BJ (cell line): ENCODE data around the gene SMURF1. TPM values are rescaled to one million over a fixed set of nuclear protein-coding genes. Genes with fewer than 3 reads are reported as not detected.

ENCODE experiments used
- CTCF ChIA-PET: fragments of 350-600 bp; formaldehyde crosslinking; extraction: SDS; loops from one replicate; lab custom pipeline; 2021; ENCODE audit warnings: antibody characterized with exemption, inconsistent platforms; lab: Yijun Ruan, JAX
- POLR2A ChIA-PET: fragments of 300-600 bp; sonication (Branson Sonifier 250); formaldehyde crosslinking; extraction: SDS; loops from one replicate; lab custom pipeline; 2021; ENCODE audit warnings: antibody characterized with exemption; lab: Charles Lee
- DNase-seq: peaks from one replicate; pipeline ENCODE4 v3.0.0-alpha.2; 2011; ENCODE audit warnings: low read depth
- H3K27me3 ChIP-seq: 2 replicates; pipeline ENCODE4 v1.6.0; 2011; ENCODE audit warnings: low read length; ENCODE audit not compliant: control insufficient read depth, insufficient read depth
- H3K36me3 ChIP-seq: 2 replicates; pipeline ENCODE4 v1.5.1; 2011; ENCODE audit warnings: low read length; ENCODE audit not compliant: control insufficient read depth, insufficient read depth
- H3K4me3 ChIP-seq: 2 replicates; pipeline ENCODE4 v1.5.1; 2011; ENCODE audit warnings: low read depth, mild to moderate bottlenecking, control low read depth, low read length
- polyA plus RNA-seq: library from polyadenylated mRNA; depleted of rRNA; stranded (reverse); fragments of >200 nt; gene quantifications from 2 replicates; pipeline ENCODE4 v1.2.3, GENCODE V29; 2011
- TF ChIP-seq, protein P1 (sequence below): IDR thresholded peaks from 2 replicates; pipeline ENCODE4 v1.5.1; 2011; ENCODE audit warnings: low read depth, mild to moderate bottlenecking, control low read depth, inconsistent platforms, low read length, moderate library complexity; ENCODE audit not compliant: insufficient read depth

The SMURF1 gene
- polyA plus RNA-seq, 1 experiment, result 15.4 TPM

DNA sequence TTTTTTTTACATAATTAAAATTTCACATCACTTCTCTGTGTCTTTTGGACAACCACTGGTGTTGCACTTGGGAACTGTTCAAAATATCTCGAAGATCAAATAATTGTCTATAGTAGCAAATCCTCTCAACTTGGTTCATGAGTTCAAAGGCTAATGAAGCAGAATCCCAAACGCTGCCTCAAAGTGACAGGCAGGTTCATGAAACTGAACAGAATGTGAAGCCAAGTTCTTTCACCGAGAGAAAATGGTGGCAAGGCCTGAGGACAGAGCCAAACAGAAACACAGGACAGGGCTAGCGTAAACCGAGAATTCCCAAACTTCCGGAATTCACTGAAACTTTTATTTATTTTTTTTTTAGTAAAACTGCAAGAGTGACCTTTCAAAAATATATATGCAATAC lies 21.1 kb downstream of the SMURF1 start:
- Histone ChIP-seq H3K4me3 (no peak overlapping the region), H3K27me3 (no peaks in the 10 kb centered on the region), H3K36me3 (no peaks in the 10 kb centered on the region)
- TF ChIP-seq, protein P1, sequence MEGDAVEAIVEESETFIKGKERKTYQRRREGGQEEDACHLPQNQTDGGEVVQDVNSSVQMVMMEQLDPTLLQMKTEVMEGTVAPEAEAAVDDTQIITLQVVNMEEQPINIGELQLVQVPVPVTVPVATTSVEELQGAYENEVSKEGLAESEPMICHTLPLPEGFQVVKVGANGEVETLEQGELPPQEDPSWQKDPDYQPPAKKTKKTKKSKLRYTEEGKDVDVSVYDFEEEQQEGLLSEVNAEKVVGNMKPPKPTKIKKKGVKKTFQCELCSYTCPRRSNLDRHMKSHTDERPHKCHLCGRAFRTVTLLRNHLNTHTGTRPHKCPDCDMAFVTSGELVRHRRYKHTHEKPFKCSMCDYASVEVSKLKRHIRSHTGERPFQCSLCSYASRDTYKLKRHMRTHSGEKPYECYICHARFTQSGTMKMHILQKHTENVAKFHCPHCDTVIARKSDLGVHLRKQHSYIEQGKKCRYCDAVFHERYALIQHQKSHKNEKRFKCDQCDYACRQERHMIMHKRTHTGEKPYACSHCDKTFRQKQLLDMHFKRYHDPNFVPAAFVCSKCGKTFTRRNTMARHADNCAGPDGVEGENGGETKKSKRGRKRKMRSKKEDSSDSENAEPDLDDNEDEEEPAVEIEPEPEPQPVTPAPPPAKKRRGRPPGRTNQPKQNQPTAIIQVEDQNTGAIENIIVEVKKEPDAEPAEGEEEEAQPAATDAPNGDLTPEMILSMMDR, result no peak
- CTCF ChIA-PET, result interaction anchor here (1.6 to 1.8 kb wide), 2 partner anchors 11 to 40 kb away, joined by 5 to 7 read pairs; no protein-coding TSS in a partner anchor
- POLR2A ChIA-PET, result no interaction called here
- no peak for DNase-seq

DNA sequence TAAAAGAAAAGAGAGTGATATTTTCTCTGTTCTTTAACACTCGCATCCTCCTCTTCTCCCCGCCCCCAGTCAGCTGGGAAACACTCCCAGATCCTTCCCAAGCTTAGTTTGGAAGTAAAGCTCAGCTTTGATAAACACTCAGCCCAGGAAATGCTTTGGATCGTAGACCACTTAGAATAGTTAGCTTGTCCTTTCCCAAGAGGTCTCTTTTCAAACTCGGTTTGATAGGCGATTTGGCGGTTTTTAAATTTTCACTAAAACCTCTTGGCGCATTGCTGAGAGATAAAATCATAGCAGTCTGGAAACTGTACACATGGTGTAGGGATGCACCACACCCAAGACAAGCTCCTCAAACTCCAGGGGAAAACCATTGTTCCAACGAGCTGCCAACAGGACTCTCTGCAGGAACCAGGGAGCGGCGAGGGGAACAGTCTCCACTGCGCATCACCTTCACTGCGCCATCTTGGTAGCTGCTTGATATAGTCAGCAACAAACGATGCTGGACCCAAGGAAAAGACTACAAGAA lies 22.3 kb downstream of the SMURF1 start:
- no peak overlapping the region for H3K4me3 ChIP-seq
- CTCF ChIA-PET, result interaction anchor here (0.6 to 1.1 kb wide), 5 partner anchors 17 to 292 kb away, joined by 3 to 5 read pairs (median 3); no protein-coding TSS in a partner anchor
- no peak for DNase-seq

DNA sequence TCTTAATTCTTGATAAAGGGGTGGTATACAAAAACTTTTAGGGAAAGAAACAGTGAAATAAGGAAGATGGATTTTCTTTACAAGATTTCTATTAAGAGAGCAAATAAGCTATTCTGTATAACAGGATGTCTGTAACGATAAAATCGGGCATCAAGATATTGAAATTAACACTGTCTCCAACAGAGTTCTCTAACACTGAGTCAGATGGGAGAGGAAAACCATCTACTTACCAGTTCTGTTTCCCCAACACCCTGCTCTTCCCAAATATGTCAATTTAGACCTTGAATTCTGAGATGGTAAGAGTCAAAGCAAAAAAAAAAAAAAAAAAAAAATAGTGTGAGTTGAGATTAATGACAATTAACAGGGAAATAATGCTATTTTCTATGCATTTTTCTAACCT lies 23.0 kb downstream of the SMURF1 start:
- TF ChIP-seq, protein P1, result no peak
- no peaks in the 10 kb centered on the region for H3K27me3 ChIP-seq
- no peak overlapping the region for H3K4me3 ChIP-seq
- no peak for DNase-seq
- H3K36me3 ChIP-seq, result no peaks in the 10 kb centered on the region
- ChIA-PET CTCF (interaction anchor here (0.6 to 1.1 kb wide), 7 partner anchors 18 to 293 kb away, joined by 3 to 5 read pairs (median 3); no protein-coding TSS in a partner anchor), POLR2A (interaction anchor here (0.7 to 1.1 kb wide), 2 partner anchors 9 to 38 kb away, joined by 4 to 11 read pairs; no protein-coding TSS in a partner anchor)

More for the DNA sequence above, 22.3 kb downstream of the SMURF1 start:
- TF ChIP-seq, protein P1, result no peak
- no peaks in the 10 kb centered on the region for H3K36me3 ChIP-seq
- POLR2A ChIA-PET, result no interaction called here
- no peaks in the 10 kb centered on the region for H3K27me3 ChIP-seq

DNA sequence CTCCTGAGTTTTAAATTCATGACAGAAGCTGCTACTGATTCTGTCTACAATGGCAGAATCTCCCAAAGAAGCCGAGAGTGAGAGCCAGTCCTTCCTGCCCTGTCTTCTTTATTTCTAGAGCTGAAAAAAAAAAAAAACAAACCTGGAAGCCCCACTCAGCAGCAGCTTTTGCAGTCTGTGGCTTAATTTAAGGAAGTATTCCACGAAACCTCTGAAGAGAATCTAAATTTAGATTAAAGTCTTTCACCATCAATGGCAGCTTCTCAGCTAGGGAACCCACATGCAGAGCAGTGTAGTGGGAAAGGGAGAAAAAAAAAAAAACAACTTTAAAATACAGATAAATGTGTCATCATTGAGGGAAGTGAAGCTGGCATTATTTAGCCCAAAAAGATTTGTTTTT lies 23.4 kb downstream of the SMURF1 start:
- TF ChIP-seq, protein P1, result no peak
- Histone ChIP-seq H3K27me3 (no peaks in the 10 kb centered on the region), H3K36me3 (no peaks in the 10 kb centered on the region), H3K4me3 (no peak overlapping the region)
- CTCF ChIA-PET, result interaction anchor here (0.6 to 1.1 kb wide), 3 partner anchors 18 to 240 kb away, joined by 3 to 4 read pairs (median 3); no protein-coding TSS in a partner anchor
- DNase-seq, result no peak
- POLR2A ChIA-PET, result interaction anchor here (0.7 to 1.1 kb wide), 2 partner anchors 9 to 38 kb away, joined by 4 to 11 read pairs; no protein-coding TSS in a partner anchor

DNA sequence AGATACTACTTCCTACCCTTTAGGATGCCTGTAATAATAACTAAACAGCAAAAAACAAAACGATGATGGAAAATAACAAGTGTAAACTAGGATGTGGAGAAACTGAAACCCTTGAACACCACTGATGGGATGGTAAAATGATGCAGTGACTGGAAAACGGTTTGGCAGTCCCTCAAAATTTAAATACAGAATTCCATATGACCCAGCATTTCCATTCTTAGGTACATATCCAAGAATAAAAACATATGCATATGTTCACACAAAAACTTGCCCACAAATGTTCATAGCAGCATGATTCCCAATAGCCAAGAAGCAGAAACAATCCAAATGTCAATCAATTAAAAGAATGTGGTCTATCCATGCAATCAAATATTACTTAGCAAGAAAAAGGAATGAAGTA lies 25.8 kb downstream of the SMURF1 start:
- H3K36me3 ChIP-seq, result no peaks in the 10 kb centered on the region
- ChIA-PET POLR2A (no interaction called here), CTCF (no interaction called here)
- no peak for DNase-seq
- H3K4me3 ChIP-seq, result no peak overlapping the region
- H3K27me3 ChIP-seq, result no peaks in the 10 kb centered on the region
- TF ChIP-seq, protein P1, result no peak
